HFFc6 (cell line): ENCODE results near the gene ZC3H15. TPM values are rescaled to one million over a fixed set of nuclear protein-coding genes. Genes with fewer than 3 reads are reported as not detected.
A peak's percentile ranks its signal among the peaks of the same experiment; 100 is the strongest.

Experiments used
- DNase-seq: peaks from one replicate; pipeline ENCODE4 v3.0.0-alpha.2; 2018
- H3K27ac Mint-ChIP-seq: 2 replicates; pipeline ENCODE4 v1.8.0; 2020; ENCODE audit warnings: mild to moderate bottlenecking, mixed read lengths
- H3K27me3 Mint-ChIP-seq: 2 replicates; pipeline ENCODE4 v1.8.0; 2021; ENCODE audit warnings: mild to moderate bottlenecking, moderate library complexity, mixed read lengths; ENCODE audit not compliant: insufficient read depth
- H3K36me3 Mint-ChIP-seq: 2 replicates; pipeline ENCODE4 v1.8.0; 2021; ENCODE audit warnings: low read depth, mixed read lengths
- H3K4me1 Mint-ChIP-seq: 2 replicates; pipeline ENCODE4 v1.8.0; 2020; ENCODE audit warnings: low read depth, mixed read lengths
- H3K4me3 Mint-ChIP-seq: 2 replicates; pipeline ENCODE4 v1.8.0; 2020; ENCODE audit warnings: mild to moderate bottlenecking, moderate library complexity, mixed read lengths
- H3K9me3 Mint-ChIP-seq: 2 replicates; pipeline ENCODE4 v1.8.0; 2020; ENCODE audit warnings: mild to moderate bottlenecking, mixed read lengths
- CTCF ChIP-seq: fragments of 200-600 bp; sonication (generic); IDR thresholded peaks from 2 replicates; pipeline ENCODE4 v1.5.0; 2021; ENCODE audit warnings: antibody characterized with exemption, mild to moderate bottlenecking
- total RNA-seq, 6 experiments: library from RNA; stranded (reverse); fragmentation: NEBNext Ultra II Directional; extraction: Animal tissue kit (Norgen Biotek cat#: 25700); gene quantifications; 2 replicates in 1 of 6; 3 replicates in 5 of 6; pipeline ENCODE4 v1.2.3, GENCODE V29; 2021

The ZC3H15 gene
- total RNA-seq, 6 experiments from 2014 or later, result 57.8 to 67.7 (median 63.8) TPM

GRCh38 chr2:186484062-186484735 is 1.9 kb upstream of the ZC3H15 start:
- H3K4me1 Mint-ChIP-seq, result peaks cover 50% of the 10 kb centered on the region
- H3K27ac Mint-ChIP-seq, result no peak overlapping the region
- no peak for TF ChIP-seq CTCF
- H3K4me3 Mint-ChIP-seq, result peak overlapping the region; percentile 100
- H3K9me3 Mint-ChIP-seq, result no peaks in the 10 kb centered on the region
- H3K36me3 Mint-ChIP-seq, result peaks cover 10% of the 10 kb centered on the region
- H3K27me3 Mint-ChIP-seq, result peaks cover 4% of the 10 kb centered on the region
- DNase-seq, result no peak

GRCh38 chr2:186485576-186485870 is 537 bp upstream of the ZC3H15 start:
- DNase-seq, result no peak
- no peaks in the 10 kb centered on the region for H3K9me3 Mint-ChIP-seq
- peaks cover 63% of the 10 kb centered on the region for H3K4me1 Mint-ChIP-seq
- H3K4me3 Mint-ChIP-seq, result peak overlapping the region; percentile 100
- no peak for TF ChIP-seq CTCF
- H3K27ac Mint-ChIP-seq, result peak overlapping the region; percentile 100
- peaks cover 10% of the 10 kb centered on the region for H3K36me3 Mint-ChIP-seq
- peaks cover 4% of the 10 kb centered on the region for H3K27me3 Mint-ChIP-seq

GRCh38 chr2:186486651-186487647 is 889 bp downstream of the ZC3H15 start:
- Mint-ChIP-seq H3K4me3 (peak overlapping the region; percentile 100), H3K27me3 (peaks cover 4% of the 10 kb centered on the region), H3K27ac (peak overlapping the region; percentile 100), H3K4me1 (peaks cover 68% of the 10 kb centered on the region), H3K36me3 (peaks cover 10% of the 10 kb centered on the region), H3K9me3 (no peaks in the 10 kb centered on the region)
- TF ChIP-seq CTCF, result no peak
- DNase-seq, result no peak

GRCh38 chr2:186493564-186494085 is 7.6 kb downstream of the ZC3H15 start:
- Mint-ChIP-seq H3K36me3 (peaks cover 17% of the 10 kb centered on the region), H3K4me1 (peaks cover 52% of the 10 kb centered on the region), H3K27ac (no peak overlapping the region; the same call in 1 of the 2 replicates), H3K27me3 (peaks cover under 1% of the 10 kb centered on the region; the same call in 1 of the 2 replicates), H3K9me3 (no peaks in the 10 kb centered on the region), H3K4me3 (no peak overlapping the region)
- DNase-seq, result no peak
- no peak for TF ChIP-seq CTCF

- Mint-ChIP-seq H3K9me3 (no peaks in the 10 kb centered on the region), H3K36me3 (peaks cover 18% of the 10 kb centered on the region; the same call in 1 of the 2 replicates), H3K4me3 (no peak overlapping the region), H3K4me1 (peaks cover 30% of the 10 kb centered on the region), H3K27me3 (no peaks in the 10 kb centered on the region; the same call in 1 of the 2 replicates), H3K27ac (no peak overlapping the region)
- TF ChIP-seq CTCF, result no peak
- DNase-seq, result no peak
Observed at GRCh38 chr2:186496401-186496800, 10.3 kb downstream of the ZC3H15 start.
